ENCODE results near the gene STARD10.

- TF ChIP-seq CTCF (IDR thresholded peaks at IDR 0.05) (no peak), POLR2A (IDR thresholded peaks at IDR 0.05) (no peak)
These were observed 63.6 kb downstream of the STARD10 start for GRCh38 chr11:72730243-72730642.
